Transverse colon (tissue), 4 donors: ENCODE measurements around the gene QKI.

Experiments used
- CTCF ChIP-seq, 5 experiments: fragments of 200-600 bp in 3 of 5; fragments of 450-650 bp in 2 of 5; sonication (generic) in 3 of 5; IDR thresholded peaks; 1 replicate in 2 of 5; 2 replicates in 3 of 5; pipeline ENCODE4 v1.5.1; 2016 to 2017; ENCODE audit warnings: antibody characterized with exemption in 5 of 5, inconsistent platforms in 3 of 5, mild to moderate bottlenecking in 2 of 5, moderate library complexity in 1 of 5
- EP300 ChIP-seq: sonication (generic); formaldehyde crosslinking; IDR thresholded peaks from one replicate; pipeline ENCODE4 v1.6.1; 2017; ENCODE audit warnings: antibody characterized with exemption, low read depth
- POLR2A ChIP-seq: fragments of 450-650 bp; IDR thresholded peaks from one replicate; pipeline ENCODE4 v1.6.1; 2016; ENCODE audit warnings: antibody characterized with exemption, mild to moderate bottlenecking, moderate library complexity
- POLR2AphosphoS5 ChIP-seq, 3 donors: sonication (generic); formaldehyde crosslinking; IDR thresholded peaks; one replicate each; pipeline ENCODE4 v1.6.1; 2016; ENCODE audit warnings: antibody characterized with exemption in 3 of 3

GRCh38 chr6:163469459-163469985, 55.0 kb downstream of the QKI start:
- TF ChIP-seq EP300 (no peak), CTCF (IDR thresholded peaks at IDR 0.05) (no peak), POLR2AphosphoS5 (IDR thresholded peaks at IDR 0.05) (no peak), POLR2A (no peak)
